Adrenal gland (tissue), 12 donors: ENCODE data around the gene XYLT1. TPM values are rescaled to one million over a fixed set of nuclear protein-coding genes. Genes with fewer than 3 reads are reported as not detected.

ENCODE experiments used
- DNase-seq, 7 donors: peaks; one replicate each; pipeline ENCODE4 v3.0.0-alpha.2; 2019 to 2020
- H3K27ac ChIP-seq, 5 donors: fragments of 200-600 bp; sonication (generic) in 4 of 5; 1 replicate in 3 of 5; 2 replicates in 2 of 5; pipeline versions ENCODE4 v1.5.1 to v1.8.0; 2016 to 2020; ENCODE audit warnings: mild to moderate bottlenecking in 1 of 5
- H3K27me3 ChIP-seq: fragments of 200-600 bp; 2 replicates; pipeline ENCODE4 v1.8.0; 2021
- H3K36me3 ChIP-seq, 2 donors: fragments of 200-600 bp; replicated peaks in 1 of 2; 1 replicate in 1 of 2; 2 replicates in 1 of 2; pipeline versions ENCODE4 v1.5.1 to v1.8.0; 2018 to 2022
- H3K4me1 ChIP-seq, 2 donors: fragments of 200-600 bp; replicated peaks in 1 of 2; 1 replicate in 1 of 2; 2 replicates in 1 of 2; pipeline versions ENCODE4 v1.5.1 to v1.8.0; 2018 to 2021
- H3K4me3 ChIP-seq, 4 donors: fragments of 200-600 bp; sonication (generic) in 3 of 4; one replicate each; pipeline ENCODE4 v1.5.1; 2016 to 2018
- H3K9me3 ChIP-seq, 3 donors: fragments of 200-600 bp; sonication (generic) in 1 of 3; replicated peaks in 1 of 3; 1 replicate in 2 of 3; 2 replicates in 1 of 3; pipeline versions ENCODE4 v1.5.1 to v1.8.0; 2016 to 2021
- POLR2A ChIP-seq, 2 donors: fragments of 450-650 bp; IDR thresholded peaks; one replicate each; pipeline ENCODE4 v1.6.1; 2017; ENCODE audit warnings: antibody characterized with exemption in 2 of 2, mild to moderate bottlenecking in 2 of 2, moderate library complexity in 1 of 2
- WGBS, 4 donors: extraction: QIAGEN DNeasy Blood & Tissue Kit in 2 of 4; methylation state at CpG; one replicate each; pipeline versions ENCODE4 v1.1.5 to v1.1.7; 2013 to 2017; 5-methylcytosine and 5-hydroxymethylcytosine counted together
- intact Hi-C, 2 donors: fragments of 100-400 bp; cut with DNase I; formaldehyde crosslinking; loops; one replicate each; pipeline versions ENCODE4 v1.14.1 to v1.15.0; 2022 to 2023
- polyA plus RNA-seq, 3 donors: library from polyadenylated mRNA; stranded (reverse); fragments of 200-250 nt in 2 of 3; fragments of 350-450 nt in 1 of 3; fragmentation: Illumina TruSeq in 1 of 3; extraction: RNeasy Lipid Tissue Mini Kit (QIAGEN cat#74804) in 1 of 3; gene quantifications; one replicate each; pipeline ENCODE4 v1.2.3, GENCODE V29; 2013 to 2014
- total RNA-seq, 9 donors: library from RNA; depleted of rRNA in 4 of 9; stranded (reverse); fragments of >200 nt in 4 of 9; fragments of 120-200 nt in 1 of 9; fragmentation: NEBNext Ultra II Directional in 1 of 9; extraction: Animal tissue kit (Norgen Biotek cat#: 25700) in 1 of 9; gene quantifications; one replicate each; pipeline versions ENCODE4 v1.1.0 to v1.2.4, GENCODE V29; 2013 to 2023
- TF ChIP-seq, protein P1 (sequence below), 6 experiments: fragments of 450-650 bp in 4 of 6; fragments of 200-600 bp in 2 of 6; sonication (generic) in 1 of 6; IDR thresholded peaks; 1 replicate in 5 of 6; 2 replicates in 1 of 6; pipeline versions ENCODE4 v1.5.1 to v1.8.0; 2016 to 2021; ENCODE audit warnings: antibody characterized with exemption in 6 of 6, mild to moderate bottlenecking in 2 of 6, moderate library complexity in 1 of 6
- donor health status: healthy with polysubstance abuse.
- donor health status: Bipolar disorder and iron deficiency.
- donor health status: DM: yes; HTN: yes; CAD: no.
- donor health status: DM: no; HTN: no; CAD: no.
- donor health status: DM: no; HTN: no; CAD: no.
- donor health status: DM: yes; HTN: yes; CAD: no.

Gene XYLT1
- total and polyA plus RNA-seq, 12 donors = 1.3 to 67.6 (median 16.8) TPM

DNA sequence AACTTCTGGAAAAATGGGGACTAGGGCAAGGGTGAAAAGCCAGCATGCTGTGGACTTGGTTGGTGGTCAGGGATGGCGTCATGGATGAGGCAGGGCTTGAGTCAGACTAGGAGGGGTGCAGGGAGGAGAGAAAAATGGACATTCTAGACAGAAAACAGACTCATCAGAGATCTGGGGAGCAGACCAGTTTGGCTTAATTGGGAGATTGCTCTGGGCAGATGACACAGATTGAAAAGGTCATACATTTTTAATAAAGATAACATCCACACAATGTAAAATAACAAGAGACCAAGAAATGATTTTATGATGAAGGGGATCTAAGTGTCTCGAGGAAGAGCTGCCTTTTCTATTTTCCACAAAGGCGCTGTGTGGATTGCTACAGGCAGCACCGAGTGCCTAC lies 326.3 kb downstream of the XYLT1 start:
- no peak overlapping the region for H3K4me3 ChIP-seq
- WGBS, 4 donors = 92 to 96% (median 94%) methylated on average over 4 of the region's 4 CpGs
- TF ChIP-seq, protein P1, sequence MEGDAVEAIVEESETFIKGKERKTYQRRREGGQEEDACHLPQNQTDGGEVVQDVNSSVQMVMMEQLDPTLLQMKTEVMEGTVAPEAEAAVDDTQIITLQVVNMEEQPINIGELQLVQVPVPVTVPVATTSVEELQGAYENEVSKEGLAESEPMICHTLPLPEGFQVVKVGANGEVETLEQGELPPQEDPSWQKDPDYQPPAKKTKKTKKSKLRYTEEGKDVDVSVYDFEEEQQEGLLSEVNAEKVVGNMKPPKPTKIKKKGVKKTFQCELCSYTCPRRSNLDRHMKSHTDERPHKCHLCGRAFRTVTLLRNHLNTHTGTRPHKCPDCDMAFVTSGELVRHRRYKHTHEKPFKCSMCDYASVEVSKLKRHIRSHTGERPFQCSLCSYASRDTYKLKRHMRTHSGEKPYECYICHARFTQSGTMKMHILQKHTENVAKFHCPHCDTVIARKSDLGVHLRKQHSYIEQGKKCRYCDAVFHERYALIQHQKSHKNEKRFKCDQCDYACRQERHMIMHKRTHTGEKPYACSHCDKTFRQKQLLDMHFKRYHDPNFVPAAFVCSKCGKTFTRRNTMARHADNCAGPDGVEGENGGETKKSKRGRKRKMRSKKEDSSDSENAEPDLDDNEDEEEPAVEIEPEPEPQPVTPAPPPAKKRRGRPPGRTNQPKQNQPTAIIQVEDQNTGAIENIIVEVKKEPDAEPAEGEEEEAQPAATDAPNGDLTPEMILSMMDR (IDR thresholded peaks at IDR 0.05) = no peak
- TF ChIP-seq POLR2A (IDR thresholded peaks at IDR 0.05) = no peak
- peaks cover 0 to 4% of the 10 kb centered on the region in 2 donors for H3K36me3 ChIP-seq
- intact Hi-C loops = no loop called here
- no peaks in the 10 kb centered on the region for H3K27me3 ChIP-seq
- no peak for DNase-seq
- H3K27ac ChIP-seq = no peak overlapping the region
- no peaks in the 10 kb centered on the region for H3K4me1 ChIP-seq
- no peaks in the 10 kb centered on the region for H3K9me3 ChIP-seq

DNA sequence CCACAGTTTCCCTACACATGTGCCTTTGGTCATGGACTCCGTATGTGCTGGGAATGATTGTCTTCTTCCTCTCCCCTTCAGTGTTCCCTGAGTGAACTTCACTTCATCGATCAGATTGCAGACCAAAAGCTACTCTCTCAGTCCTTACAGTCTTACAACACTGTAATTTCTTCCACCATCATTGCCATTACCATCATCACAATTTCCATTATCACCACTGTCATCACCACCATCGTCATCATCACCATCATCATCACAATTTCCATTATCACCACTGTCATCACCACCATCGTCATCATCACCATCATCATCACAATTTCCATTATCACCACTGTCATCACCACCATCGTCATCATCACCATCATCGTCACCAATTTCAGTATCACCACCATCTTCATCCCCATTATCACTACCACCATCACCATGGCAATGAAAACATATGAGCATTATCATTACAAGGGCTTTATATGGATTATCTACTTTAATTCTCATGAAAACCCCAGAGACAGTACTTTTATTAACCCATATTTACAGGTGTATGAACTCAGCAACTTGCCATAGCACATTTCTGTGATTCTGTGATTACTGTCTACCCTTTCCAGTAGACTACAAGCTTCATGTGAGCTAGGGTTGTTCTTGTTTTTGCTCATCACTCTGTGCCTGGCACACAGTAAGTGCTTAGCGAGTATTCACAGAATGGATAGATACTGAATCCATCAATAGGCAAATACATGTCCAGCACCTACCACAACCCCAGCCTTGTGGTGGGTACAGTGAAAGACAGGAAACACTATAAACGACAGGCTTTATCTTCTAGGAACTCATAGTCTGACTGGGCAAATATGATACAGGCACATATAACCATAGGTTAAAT lies 327.0 kb downstream of the XYLT1 start:
- 87 to 95% (median 91%) methylated on average over 8 of the region's 8 CpGs for WGBS, 4 donors
- TF ChIP-seq, protein P1 (IDR thresholded peaks at IDR 0.05) = no peak
- no peak for TF ChIP-seq POLR2A (IDR thresholded peaks at IDR 0.05)
- H3K4me3 ChIP-seq = no peak overlapping the region
- H3K4me1 ChIP-seq = no peaks in the 10 kb centered on the region
- no peaks in the 10 kb centered on the region for H3K27me3 ChIP-seq
- H3K36me3 ChIP-seq = peaks cover 0 to 5% of the 10 kb centered on the region in 2 donors
- no peaks in the 10 kb centered on the region for H3K9me3 ChIP-seq
- H3K27ac ChIP-seq = no peak overlapping the region
- intact Hi-C loops = no loop called here
- DNase-seq = no peak

DNA sequence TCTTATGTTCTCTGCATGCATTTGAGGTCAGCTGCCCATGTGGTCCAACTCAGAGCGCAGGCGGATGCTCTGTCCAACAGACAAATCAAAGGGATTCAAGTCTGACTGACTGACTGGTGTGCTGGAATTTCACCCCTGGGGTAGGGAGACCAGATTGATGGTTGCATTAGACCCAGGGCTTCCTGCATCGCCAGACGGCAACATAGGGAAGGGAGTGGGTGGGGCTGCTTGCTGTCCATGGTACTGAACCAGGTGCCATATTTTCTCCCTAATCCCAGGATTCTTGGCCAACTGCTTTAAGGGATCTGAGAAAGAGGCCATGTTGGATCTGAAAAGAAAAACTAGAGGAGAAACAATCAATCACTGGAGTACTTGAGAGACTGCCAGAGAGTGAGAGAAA lies 332.0 kb downstream of the XYLT1 start:
- DNase-seq = peak in 1 of 7 donors; percentile 10
- Histone ChIP-seq H3K27ac (no peak overlapping the region), H3K36me3 (peaks cover 0 to 18% of the 10 kb centered on the region in 2 donors), H3K27me3 (no peaks in the 10 kb centered on the region), H3K9me3 (no peaks in the 10 kb centered on the region), H3K4me3 (no peak overlapping the region), H3K4me1 (no peaks in the 10 kb centered on the region)
- TF ChIP-seq, protein P1 (IDR thresholded peaks at IDR 0.05) = no peak
- no peak for TF ChIP-seq POLR2A (IDR thresholded peaks at IDR 0.05)
- intact Hi-C loops = no loop called here
- WGBS, 4 donors = 78 to 88% (median 83%) methylated on average over 4 of the region's 4 CpGs

DNA sequence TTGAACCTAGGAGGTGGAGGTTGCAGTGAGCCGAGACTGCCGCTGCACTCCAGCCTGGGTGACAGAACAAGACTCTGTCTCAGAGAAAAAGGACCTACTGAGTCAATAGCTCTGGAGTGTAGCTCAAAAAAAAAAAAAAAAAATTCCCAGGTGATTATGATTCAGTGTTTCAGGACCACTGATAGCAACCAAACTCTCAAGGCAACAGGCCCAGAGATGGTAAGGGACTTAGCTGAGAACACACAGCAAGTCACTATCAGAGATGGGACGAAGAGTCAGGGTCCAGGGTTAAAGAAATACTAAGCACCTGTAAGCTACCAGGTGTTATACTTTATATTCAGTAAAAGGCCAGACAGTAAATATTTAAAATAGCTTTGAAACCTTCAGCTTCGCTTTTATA lies 335.3 kb downstream of the XYLT1 start:
- Histone ChIP-seq H3K27ac (no peak overlapping the region), H3K9me3 (no peaks in the 10 kb centered on the region), H3K27me3 (no peaks in the 10 kb centered on the region), H3K36me3 (peaks cover 0 to 18% of the 10 kb centered on the region in 2 donors), H3K4me1 (no peaks in the 10 kb centered on the region), H3K4me3 (no peak overlapping the region)
- TF ChIP-seq, protein P1 (IDR thresholded peaks at IDR 0.05) = no peak
- TF ChIP-seq POLR2A (IDR thresholded peaks at IDR 0.05) = no peak
- 91 to 99% (median 96%) methylated on average over 4 of the region's 4 CpGs for whole genome bisulfite sequencing, 4 donors
- no peak for DNase-seq
- intact Hi-C loops = no loop called here
